Cardiac muscle cell (in vitro differentiated cells and primary cell): Measurements from ENCODE around the gene WDR70. TPM values are rescaled to one million over a fixed set of nuclear protein-coding genes. Genes with fewer than 3 reads are reported as not detected.
A peak's percentile ranks its signal among the peaks of the same experiment; 100 is the strongest.
"Not testable (repeated sequence)": the region's sequence is repeated elsewhere in the genome, so short reads cannot be mapped to it uniquely, and the experiment has no call there.

Experiments
- DNase-seq, 2 donors: peaks; one replicate each; pipeline versions ENCODE4 v3.0.0 to v3.0.0-alpha.2; 2010 to 2017; ENCODE audit warnings: low read depth in 1 of 2, low spot score in 1 of 2
- H3K27ac ChIP-seq: fragments of 200-600 bp; sonication (generic); 2 replicates; pipeline ENCODE4 v1.5.1; 2016
- H3K27me3 ChIP-seq: fragments of 200-600 bp; sonication (generic); 2 replicates; pipeline ENCODE4 v1.6.0; 2016; ENCODE audit warnings: control low read depth
- H3K36me3 ChIP-seq: fragments of 200-600 bp; sonication (generic); 2 replicates; pipeline ENCODE4 v1.5.1; 2016; ENCODE audit warnings: control low read depth
- H3K4me1 ChIP-seq: fragments of 200-600 bp; sonication (generic); 2 replicates; pipeline ENCODE4 v1.8.1; 2017; ENCODE audit warnings: low read depth, mild to moderate bottlenecking, mixed run types
- H3K4me3 ChIP-seq: fragments of 200-600 bp; sonication (generic); 2 replicates; pipeline ENCODE4 v1.5.1; 2016; ENCODE audit warnings: mild to moderate bottlenecking
- H3K9me3 ChIP-seq: fragments of 200-600 bp; sonication (generic); 2 replicates; pipeline ENCODE4 v1.5.1; 2017; ENCODE audit warnings: low read depth, mild to moderate bottlenecking, control low read depth
- CTCF ChIP-seq: IDR thresholded peaks from 2 replicates; pipeline ENCODE4 v1.5.1; 2012; ENCODE audit warnings: low read depth, mild to moderate bottlenecking, low read length
- polyA plus RNA-seq: library from polyadenylated mRNA; unstranded; fragments of >200 nt; fragmentation: Nextera tagmentation; extraction: Ambion mirVana; gene quantifications from 2 replicates; pipeline ENCODE4 v1.2.1, GENCODE V29; 2016
- total RNA-seq: library from RNA; depleted of rRNA; stranded (reverse); fragments of >200 nt; gene quantifications from 2 replicates; pipeline ENCODE4 v1.2.3, GENCODE V29; 2016

Gene WDR70
- total and polyA plus RNA-seq, 2 experiments from 2014 or later = 21.8 to 22.7 TPM

GRCh38 chr5:37501152-37501551, 122.0 kb downstream of the WDR70 start:
- no peaks in the 10 kb centered on the region for H3K9me3 ChIP-seq
- no peak overlapping the region for H3K4me3 ChIP-seq
- DNase-seq = peak in 1 of 2 donors; percentile 9
- H3K27ac ChIP-seq = no peak overlapping the region
- no peaks in the 10 kb centered on the region for H3K27me3 ChIP-seq
- peaks cover 3% of the 10 kb centered on the region for H3K36me3 ChIP-seq
- H3K4me1 ChIP-seq = no peaks in the 10 kb centered on the region
- no peak for TF ChIP-seq CTCF

GRCh38 chr5:37506241-37506640, 127.1 kb downstream of the WDR70 start:
- Histone ChIP-seq H3K27ac (no peak overlapping the region), H3K27me3 (no peaks in the 10 kb centered on the region), H3K36me3 (no peaks in the 10 kb centered on the region), H3K9me3 (no peaks in the 10 kb centered on the region), H3K4me3 (no peak overlapping the region), H3K4me1 (no peaks in the 10 kb centered on the region)
- TF ChIP-seq CTCF = no peak
- no peak for DNase-seq

GRCh38 chr5:37506722-37507121, 127.6 kb downstream of the WDR70 start:
- Histone ChIP-seq H3K27me3 (no peaks in the 10 kb centered on the region), H3K27ac (no peak overlapping the region), H3K9me3 (no peaks in the 10 kb centered on the region), H3K36me3 (no peaks in the 10 kb centered on the region), H3K4me1 (no peaks in the 10 kb centered on the region), H3K4me3 (no peak overlapping the region)
- TF ChIP-seq CTCF = no peak
- DNase-seq = no peak

GRCh38 chr5:37511646-37512045, 132.5 kb downstream of the WDR70 start:
- no peaks in the 10 kb centered on the region for H3K9me3 ChIP-seq
- no peaks in the 10 kb centered on the region for H3K36me3 ChIP-seq
- no peaks in the 10 kb centered on the region for H3K4me1 ChIP-seq
- DNase-seq = no peak
- no peaks in the 10 kb centered on the region for H3K27me3 ChIP-seq
- H3K27ac ChIP-seq = no peak overlapping the region
- no peak for TF ChIP-seq CTCF
- no peak overlapping the region for H3K4me3 ChIP-seq

- Histone ChIP-seq H3K9me3 (no peaks in the 10 kb centered on the region), H3K4me1 (no peaks in the 10 kb centered on the region), H3K4me3 (no peak overlapping the region), H3K27ac (no peak overlapping the region), H3K36me3 (no peaks in the 10 kb centered on the region), H3K27me3 (no peaks in the 10 kb centered on the region)
- no peak for TF ChIP-seq CTCF
- DNase-seq = no peak
Observed at GRCh38 chr5:37514946-37515345, 135.8 kb downstream of the WDR70 start.

GRCh38 chr5:37517686-37518085, 138.6 kb downstream of the WDR70 start:
- H3K9me3 ChIP-seq = no peaks in the 10 kb centered on the region
- H3K4me3 ChIP-seq = no peak overlapping the region
- no peaks in the 10 kb centered on the region for H3K4me1 ChIP-seq
- DNase-seq = no peak
- no peak overlapping the region for H3K27ac ChIP-seq
- H3K27me3 ChIP-seq = no peaks in the 10 kb centered on the region
- TF ChIP-seq CTCF = no peak
- H3K36me3 ChIP-seq = no peaks in the 10 kb centered on the region

GRCh38 chr5:37518356-37518755, 139.2 kb downstream of the WDR70 start:
- H3K9me3 ChIP-seq = not testable (repeated sequence)

More at GRCh38 chr5:37518356-37518755, 139.2 kb downstream of the WDR70 start:
- H3K36me3 ChIP-seq, H3K4me3 ChIP-seq, H3K4me1 ChIP-seq, DNase-seq, H3K27me3 ChIP-seq, H3K27ac ChIP-seq: not testable (repeated sequence)
